Omental fat pad (tissue), 4 donors: ENCODE data around the gene NDUFB4. TPM values are rescaled to one million over a fixed set of nuclear protein-coding genes. Genes with fewer than 3 reads are reported as not detected.

Experiments used
- ATAC-seq: fragments of 150-250 bp; one replicate; pipeline ENCODE4 v1.9.1; 2016; ENCODE audit warnings: mild to moderate bottlenecking, moderate library complexity; ENCODE audit not compliant: low FRiP score
- DNase-seq: peaks from one replicate; pipeline ENCODE4 v3.0.0-alpha.2; 2019; ENCODE audit warnings: low spot score
- CTCF ChIP-seq, 3 donors: fragments of 450-650 bp; IDR thresholded peaks; one replicate each; pipeline ENCODE4 v1.5.1; 2016 to 2017; ENCODE audit warnings: antibody characterized with exemption in 3 of 3, mild to moderate bottlenecking in 3 of 3, moderate library complexity in 2 of 3
- total RNA-seq, 4 donors: library from RNA; depleted of rRNA; stranded (reverse); fragments of >200 nt; gene quantifications; one replicate each; pipeline ENCODE4 v1.1.0, GENCODE V29; 2016

The NDUFB4 gene
- total RNA-seq, 4 donors from 2014 or later, result 54.9 to 109 (median 74.1) TPM

- DNase-seq, result peak; percentile 60
- TF ChIP-seq CTCF (IDR thresholded peaks at IDR 0.05), result peak in 1 of 3 donors; percentile 97
- ATAC-seq, result peak; percentile 89
Observed at GRCh38 chr3:120558771-120559241, 37.3 kb upstream of the NDUFB4 start.

DNA sequence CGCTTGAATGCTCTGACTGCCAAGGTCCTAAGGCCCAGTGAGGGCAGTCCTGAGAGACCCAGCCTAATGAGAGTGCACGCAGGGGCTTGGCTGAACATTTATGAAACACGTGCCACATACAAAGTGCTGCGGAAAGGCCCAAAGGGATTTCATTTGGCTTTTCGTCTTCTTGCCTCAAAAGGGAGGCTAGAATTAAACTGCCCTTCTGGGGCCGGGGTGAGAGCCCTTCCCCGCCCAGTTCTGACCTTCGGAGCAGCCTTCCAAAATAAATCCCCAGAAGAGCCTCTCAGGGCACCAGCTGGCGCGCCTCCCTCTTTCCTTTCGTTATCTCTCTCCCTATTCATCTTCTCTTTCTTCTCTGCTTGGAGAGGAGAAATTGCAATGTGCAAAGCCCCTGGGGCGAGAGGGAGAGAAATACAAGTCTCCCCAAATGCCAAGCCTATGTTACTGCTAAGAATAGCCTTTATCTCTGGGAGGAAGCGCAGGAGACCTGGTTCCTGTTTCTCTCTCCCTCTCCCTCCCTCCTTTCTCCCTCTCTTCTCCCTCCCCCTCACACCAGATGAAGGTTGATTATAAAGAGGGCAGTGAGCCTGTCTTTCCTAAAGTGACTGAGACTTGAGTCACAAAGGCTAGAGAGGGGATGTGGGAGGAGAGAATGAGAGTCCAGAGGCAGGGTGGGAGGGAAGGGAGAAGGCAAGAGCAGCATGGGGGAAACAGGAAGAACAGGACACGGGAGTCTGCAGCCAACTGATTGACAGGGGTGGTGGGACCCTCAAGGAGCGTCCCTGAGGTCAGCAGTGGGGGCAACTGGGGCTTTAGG is 36.7 kb upstream of the NDUFB4 start:
- no peak for TF ChIP-seq CTCF (IDR thresholded peaks at IDR 0.05)
- ATAC-seq (peak; percentile 49), DNase-seq (no peak)

GRCh38 chr3:120560304-120561250 is 35.6 kb upstream of the NDUFB4 start:
- ATAC-seq, result no peak
- TF ChIP-seq CTCF (IDR thresholded peaks at IDR 0.05), result no peak
- no peak for DNase-seq

GRCh38 chr3:120561251-120562045 is 34.7 kb upstream of the NDUFB4 start:
- TF ChIP-seq CTCF (IDR thresholded peaks at IDR 0.05), result no peak
- DNase-seq (peak; percentile 63), ATAC-seq (no peak)

DNA sequence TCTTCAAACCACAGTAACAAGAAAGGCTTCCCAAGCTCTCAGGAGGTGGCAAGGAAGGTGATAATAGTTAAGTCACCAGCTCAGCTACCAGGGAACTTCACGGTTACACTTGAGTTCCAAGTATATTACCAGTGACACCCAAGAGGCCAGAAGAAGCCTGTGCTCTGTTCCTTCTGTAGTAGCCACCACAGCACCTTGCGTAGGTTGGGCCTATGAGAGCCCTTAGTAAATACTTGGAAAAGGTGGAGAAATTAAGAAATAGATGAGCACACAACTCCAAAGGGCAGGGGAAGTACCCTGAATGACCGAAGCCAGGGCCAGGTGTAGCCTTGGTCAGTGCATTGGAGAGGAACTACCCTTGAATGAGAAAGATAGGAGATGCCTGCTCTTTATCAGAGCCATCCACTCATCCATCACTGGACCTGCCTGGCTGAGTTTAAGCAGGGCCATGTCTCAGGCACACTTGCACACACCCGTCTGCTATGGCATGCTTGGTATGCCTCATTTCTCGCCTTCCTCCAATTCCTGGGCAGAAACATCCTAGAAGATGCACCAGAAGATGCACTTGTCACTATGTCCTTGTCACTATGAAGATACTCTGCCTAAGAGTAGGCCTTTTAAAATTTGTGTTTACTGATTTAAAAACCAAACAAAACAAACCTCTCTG is 32.6 kb upstream of the NDUFB4 start:
- no peak for DNase-seq
- TF ChIP-seq CTCF (IDR thresholded peaks at IDR 0.05), result no peak
- ATAC-seq, result no peak
